ENCODE data around the gene OR11H7.
"Not testable (repeated sequence)": the region's sequence is repeated elsewhere in the genome, so short reads cannot be mapped to it uniquely, and the experiment has no call there.

- TF ChIP-seq, protein P1, sequence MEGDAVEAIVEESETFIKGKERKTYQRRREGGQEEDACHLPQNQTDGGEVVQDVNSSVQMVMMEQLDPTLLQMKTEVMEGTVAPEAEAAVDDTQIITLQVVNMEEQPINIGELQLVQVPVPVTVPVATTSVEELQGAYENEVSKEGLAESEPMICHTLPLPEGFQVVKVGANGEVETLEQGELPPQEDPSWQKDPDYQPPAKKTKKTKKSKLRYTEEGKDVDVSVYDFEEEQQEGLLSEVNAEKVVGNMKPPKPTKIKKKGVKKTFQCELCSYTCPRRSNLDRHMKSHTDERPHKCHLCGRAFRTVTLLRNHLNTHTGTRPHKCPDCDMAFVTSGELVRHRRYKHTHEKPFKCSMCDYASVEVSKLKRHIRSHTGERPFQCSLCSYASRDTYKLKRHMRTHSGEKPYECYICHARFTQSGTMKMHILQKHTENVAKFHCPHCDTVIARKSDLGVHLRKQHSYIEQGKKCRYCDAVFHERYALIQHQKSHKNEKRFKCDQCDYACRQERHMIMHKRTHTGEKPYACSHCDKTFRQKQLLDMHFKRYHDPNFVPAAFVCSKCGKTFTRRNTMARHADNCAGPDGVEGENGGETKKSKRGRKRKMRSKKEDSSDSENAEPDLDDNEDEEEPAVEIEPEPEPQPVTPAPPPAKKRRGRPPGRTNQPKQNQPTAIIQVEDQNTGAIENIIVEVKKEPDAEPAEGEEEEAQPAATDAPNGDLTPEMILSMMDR (IDR thresholded peaks at IDR 0.05; ENCODE audit: low read depth, low read length) = not testable (repeated sequence)
- TF ChIP-seq POLR2A (IDR thresholded peaks at IDR 0.05; ENCODE audit: extremely low read depth, insufficient read length); MYC (IDR thresholded peaks at IDR 0.05; ENCODE audit: low read depth, low read length): not testable (repeated sequence)
Measured at GRCh38 chr14:20280265-20280664, 51.5 kb downstream of the OR11H7 start.

All from NB4 (cell line).